NB4 (cell line): ENCODE results near the gene PRKG1.

ENCODE experiments used
- DNase-seq: peaks from one replicate; pipeline ENCODE4 v3.0.0; 2010; ENCODE audit warnings: low read depth
- H3K4me3 ChIP-seq: one replicate; pipeline ENCODE4 v1.5.1; 2011; ENCODE audit warnings: mild to moderate bottlenecking, low read depth, low read length, moderate library complexity
- MYC ChIP-seq: IDR thresholded peaks from 2 replicates; pipeline ENCODE4 v1.6.1; 2011; ENCODE audit warnings: low read depth, low read length
- POLR2A ChIP-seq: IDR thresholded peaks from 2 replicates; pipeline ENCODE4 v1.6.1; 2011; ENCODE audit warnings: mild to moderate bottlenecking; ENCODE audit not compliant: insufficient read length; ENCODE audit errors: extremely low read depth
- TF ChIP-seq, protein P1 (sequence below): IDR thresholded peaks from one replicate; pipeline ENCODE4 v1.5.1; 2012; ENCODE audit warnings: low read depth, low read length
- TF ChIP-seq, protein P2 (sequence below): IDR thresholded peaks from 2 replicates; pipeline ENCODE4 v1.6.1; 2011; ENCODE audit warnings: low read depth, low read length

The PRKG1 gene

DNA sequence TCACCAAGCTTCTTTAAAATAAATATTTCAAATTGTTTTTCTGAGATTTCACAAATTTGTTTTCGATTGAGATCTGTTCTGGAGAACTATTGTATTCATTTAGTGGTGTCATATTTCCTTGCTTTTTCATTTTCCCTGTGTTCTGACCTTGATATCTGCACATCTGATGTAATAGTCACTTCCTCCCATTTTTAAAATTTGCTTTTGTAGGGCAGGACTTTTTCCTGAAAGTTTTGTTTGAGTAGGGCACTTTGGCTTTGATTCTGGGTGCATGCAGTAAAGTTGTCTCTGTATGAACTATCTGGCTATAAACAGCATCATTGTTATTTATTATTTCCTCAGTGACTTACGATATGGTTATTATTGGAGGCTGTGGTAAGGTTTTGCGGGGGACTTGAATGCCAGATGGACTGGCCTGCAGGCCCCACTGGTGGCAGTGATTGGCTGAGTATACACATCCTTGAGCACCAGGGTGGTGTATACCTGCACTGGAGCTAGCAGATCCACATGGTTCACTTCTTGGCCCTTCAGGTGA lies 541.5 kb downstream of the PRKG1 start:
- no peak for TF ChIP-seq MYC
- TF ChIP-seq, protein P1, sequence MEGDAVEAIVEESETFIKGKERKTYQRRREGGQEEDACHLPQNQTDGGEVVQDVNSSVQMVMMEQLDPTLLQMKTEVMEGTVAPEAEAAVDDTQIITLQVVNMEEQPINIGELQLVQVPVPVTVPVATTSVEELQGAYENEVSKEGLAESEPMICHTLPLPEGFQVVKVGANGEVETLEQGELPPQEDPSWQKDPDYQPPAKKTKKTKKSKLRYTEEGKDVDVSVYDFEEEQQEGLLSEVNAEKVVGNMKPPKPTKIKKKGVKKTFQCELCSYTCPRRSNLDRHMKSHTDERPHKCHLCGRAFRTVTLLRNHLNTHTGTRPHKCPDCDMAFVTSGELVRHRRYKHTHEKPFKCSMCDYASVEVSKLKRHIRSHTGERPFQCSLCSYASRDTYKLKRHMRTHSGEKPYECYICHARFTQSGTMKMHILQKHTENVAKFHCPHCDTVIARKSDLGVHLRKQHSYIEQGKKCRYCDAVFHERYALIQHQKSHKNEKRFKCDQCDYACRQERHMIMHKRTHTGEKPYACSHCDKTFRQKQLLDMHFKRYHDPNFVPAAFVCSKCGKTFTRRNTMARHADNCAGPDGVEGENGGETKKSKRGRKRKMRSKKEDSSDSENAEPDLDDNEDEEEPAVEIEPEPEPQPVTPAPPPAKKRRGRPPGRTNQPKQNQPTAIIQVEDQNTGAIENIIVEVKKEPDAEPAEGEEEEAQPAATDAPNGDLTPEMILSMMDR = no peak
- TF ChIP-seq POLR2A = no peak
- TF ChIP-seq, protein P2, sequence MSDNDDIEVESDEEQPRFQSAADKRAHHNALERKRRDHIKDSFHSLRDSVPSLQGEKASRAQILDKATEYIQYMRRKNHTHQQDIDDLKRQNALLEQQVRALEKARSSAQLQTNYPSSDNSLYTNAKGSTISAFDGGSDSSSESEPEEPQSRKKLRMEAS = no peak
- no peak overlapping the region for H3K4me3 ChIP-seq
- no peak for DNase-seq

DNA sequence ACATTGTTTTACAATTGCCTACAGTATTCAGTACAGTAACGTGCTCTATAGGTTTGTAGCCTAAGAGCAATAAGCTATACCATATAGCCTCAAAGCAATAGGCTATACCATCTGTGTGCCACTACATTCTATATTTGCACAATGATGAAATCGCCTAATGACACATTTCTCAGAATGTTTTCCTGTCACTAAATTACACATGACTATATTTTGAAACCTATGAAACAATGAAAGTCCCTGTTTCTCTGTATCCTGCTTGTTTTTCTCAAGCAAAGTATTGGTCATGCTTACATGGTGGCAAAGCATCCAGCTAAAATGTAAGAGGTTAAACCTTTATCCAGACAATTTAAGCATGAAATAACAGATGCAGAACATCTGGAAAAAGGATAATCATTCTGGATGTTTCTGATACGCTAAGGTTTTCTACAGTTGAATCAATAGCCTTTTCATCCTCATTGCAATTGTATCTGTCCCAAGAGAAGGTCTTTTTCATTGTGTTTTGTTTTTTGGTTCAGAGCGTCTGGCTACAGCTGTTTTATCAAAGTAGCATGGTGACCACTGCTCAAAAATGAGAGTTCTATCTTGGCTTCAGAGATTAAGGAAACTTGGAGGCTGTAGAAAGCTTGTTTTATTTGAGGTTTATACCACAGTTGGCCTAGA lies 543.4 kb downstream of the PRKG1 start:
- DNase-seq = no peak
- H3K4me3 ChIP-seq = no peak overlapping the region
- TF ChIP-seq, protein P1 = no peak
- TF ChIP-seq MYC = no peak
- TF ChIP-seq, protein P2 = no peak

DNA sequence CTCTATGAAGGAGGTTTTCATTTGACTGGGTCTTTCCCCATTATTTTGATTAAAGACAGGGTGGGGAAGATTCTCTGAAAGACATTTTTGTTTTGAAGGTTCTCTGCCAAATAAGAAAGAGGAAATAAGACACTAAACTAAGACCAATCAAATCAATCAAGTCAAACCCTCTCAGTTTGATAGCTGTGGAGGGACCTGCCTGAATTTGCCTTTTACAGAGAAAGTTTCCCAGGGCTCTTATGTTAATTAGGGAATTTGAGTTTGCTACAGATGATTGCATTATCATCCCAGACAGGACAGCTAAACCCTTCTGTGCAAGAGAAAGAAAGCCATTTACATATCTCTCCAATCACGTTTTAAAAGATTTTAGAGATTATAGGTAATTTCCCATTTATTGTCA lies 545.1 kb downstream of the PRKG1 start:
- no peak for DNase-seq
- TF ChIP-seq POLR2A (no peak), MYC (no peak)
- TF ChIP-seq, protein P2 = no peak
- TF ChIP-seq, protein P1 = no peak
- H3K4me3 ChIP-seq = no peak overlapping the region

DNA sequence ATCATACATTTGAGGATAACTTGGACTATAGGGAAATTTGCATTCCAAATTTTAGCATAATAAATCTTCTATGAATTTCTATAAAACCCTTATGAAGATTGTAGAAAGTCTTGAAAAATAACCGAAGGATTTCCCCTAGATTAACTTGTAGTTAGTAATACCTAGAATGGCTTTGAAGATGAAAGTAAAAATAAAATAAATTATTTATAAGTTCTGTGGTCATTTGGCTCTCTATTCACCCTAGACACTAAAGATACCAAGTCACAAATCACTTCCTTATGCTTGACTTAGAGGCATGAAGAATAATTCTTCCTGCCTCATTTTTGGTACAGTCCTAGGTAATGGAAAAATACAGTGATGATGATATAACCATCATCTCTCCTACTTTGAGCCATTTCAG lies 545.8 kb downstream of the PRKG1 start:
- TF ChIP-seq, protein P1 = no peak
- DNase-seq = no peak
- no peak overlapping the region for H3K4me3 ChIP-seq

DNA sequence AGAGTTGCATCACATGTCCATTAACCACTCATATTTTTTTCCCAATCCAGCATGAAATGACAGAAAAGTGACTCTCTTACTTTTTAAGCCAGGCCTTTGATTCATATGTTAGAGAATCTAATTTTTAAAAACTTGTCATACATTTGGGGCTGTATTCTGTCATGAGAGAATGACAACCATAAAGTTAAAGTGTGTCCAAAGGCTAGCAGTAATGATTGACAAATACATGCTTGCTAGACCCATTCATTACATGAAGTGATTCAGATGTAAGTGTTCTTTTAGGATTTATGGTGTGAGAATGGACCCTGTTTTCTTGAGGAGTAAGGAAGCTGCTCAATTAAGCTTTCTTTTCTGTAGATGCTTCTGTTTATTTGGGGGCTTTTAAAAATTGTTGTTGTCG lies 549.7 kb downstream of the PRKG1 start:
- H3K4me3 ChIP-seq = no peak overlapping the region
- TF ChIP-seq, protein P2 = no peak
- no peak for TF ChIP-seq POLR2A
- TF ChIP-seq, protein P1 = no peak
- TF ChIP-seq MYC = no peak
- no peak for DNase-seq

DNA sequence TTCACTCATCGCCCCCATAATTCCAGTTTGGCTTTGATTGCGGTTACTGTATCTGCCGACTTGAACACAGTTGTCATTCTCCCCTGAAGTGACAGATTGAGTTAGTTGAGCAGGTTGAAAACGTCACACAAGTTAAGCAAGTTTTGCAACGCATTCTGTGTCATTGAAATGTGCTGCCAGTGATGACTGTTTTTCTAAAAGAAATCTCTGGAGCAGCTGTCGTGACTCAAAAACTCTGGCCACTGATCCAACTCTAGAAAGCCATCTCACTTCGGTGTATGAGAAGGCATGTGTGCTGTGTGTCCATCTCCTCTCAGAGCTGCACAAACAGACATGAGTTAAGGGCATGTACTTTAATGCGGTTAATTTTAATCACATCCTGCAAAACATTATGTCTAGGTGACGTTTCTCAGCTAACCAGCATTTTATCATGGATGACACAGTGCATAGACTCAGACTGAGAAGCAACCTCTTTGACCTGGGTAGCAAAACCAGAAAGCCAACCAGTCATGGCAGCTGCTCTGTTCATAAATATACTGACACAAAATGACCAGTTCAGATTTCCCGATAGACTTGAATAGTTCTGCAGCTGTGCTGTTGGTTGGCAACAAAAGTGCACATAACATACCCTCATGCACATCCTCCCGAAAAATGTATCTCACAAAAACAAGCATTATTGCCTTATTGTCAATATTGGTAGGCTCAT lies 555.8 kb downstream of the PRKG1 start:
- no peak for DNase-seq

More for the DNA sequence above, 555.8 kb downstream of the PRKG1 start:
- no peak overlapping the region for H3K4me3 ChIP-seq
- TF ChIP-seq, protein P2 = no peak
- TF ChIP-seq, protein P1 = no peak
- TF ChIP-seq POLR2A (no peak), MYC (no peak)
